GM19238 (cell line): ENCODE data around the gene FIBCD1.

Source experiments
- DNase-seq: peaks from one replicate; pipeline ENCODE4 v3.0.0; 2011; ENCODE audit warnings: low spot score; ENCODE audit not compliant: insufficient read length

Gene FIBCD1, protein sequence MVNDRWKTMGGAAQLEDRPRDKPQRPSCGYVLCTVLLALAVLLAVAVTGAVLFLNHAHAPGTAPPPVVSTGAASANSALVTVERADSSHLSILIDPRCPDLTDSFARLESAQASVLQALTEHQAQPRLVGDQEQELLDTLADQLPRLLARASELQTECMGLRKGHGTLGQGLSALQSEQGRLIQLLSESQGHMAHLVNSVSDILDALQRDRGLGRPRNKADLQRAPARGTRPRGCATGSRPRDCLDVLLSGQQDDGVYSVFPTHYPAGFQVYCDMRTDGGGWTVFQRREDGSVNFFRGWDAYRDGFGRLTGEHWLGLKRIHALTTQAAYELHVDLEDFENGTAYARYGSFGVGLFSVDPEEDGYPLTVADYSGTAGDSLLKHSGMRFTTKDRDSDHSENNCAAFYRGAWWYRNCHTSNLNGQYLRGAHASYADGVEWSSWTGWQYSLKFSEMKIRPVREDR

DNA sequence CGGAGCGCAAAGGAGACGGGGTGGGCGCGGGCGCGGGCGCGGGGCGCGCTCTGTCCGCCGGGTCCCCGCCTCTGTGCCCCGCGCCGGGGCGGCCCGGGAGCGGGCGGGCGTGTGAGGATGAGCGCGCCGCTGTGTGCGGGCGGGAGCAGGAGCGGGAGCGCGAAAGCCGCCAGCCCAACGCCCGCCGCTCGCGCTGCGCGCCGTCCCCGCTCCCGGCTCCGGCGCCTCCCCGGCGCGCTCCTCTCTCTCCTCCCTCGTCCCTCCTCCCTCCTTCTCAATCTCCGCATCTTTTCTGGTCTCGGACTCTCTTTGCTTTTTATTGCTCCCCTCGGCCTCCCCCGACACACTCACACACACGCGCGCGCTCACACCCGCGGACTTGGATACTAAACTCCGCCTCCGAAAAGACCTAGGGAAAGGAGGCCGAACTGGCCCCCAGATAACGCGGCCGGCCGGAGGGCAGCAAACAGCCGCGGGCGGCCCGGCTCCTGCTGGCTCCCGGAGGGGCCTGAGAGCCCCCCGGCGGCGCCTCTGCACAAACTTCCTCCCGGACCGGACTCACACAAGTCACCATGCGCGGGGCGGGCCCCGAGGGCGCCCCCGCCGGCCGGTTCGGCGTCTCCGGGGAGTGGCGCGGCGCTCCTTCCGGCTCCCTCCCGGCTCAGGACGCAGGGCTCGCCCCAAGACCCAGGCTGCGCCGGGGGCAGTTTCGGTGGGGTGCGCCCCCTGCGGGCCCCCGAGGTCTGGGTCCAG, at the start of gene FIBCD1:
Gene FIBCD1, minus strand, starts transcription at position 596 of the 753 bp plus-strand sequence. CDS start 640 bp downstream, outside the sequence.
- peak; percentile 56 for DNase-seq

DNA sequence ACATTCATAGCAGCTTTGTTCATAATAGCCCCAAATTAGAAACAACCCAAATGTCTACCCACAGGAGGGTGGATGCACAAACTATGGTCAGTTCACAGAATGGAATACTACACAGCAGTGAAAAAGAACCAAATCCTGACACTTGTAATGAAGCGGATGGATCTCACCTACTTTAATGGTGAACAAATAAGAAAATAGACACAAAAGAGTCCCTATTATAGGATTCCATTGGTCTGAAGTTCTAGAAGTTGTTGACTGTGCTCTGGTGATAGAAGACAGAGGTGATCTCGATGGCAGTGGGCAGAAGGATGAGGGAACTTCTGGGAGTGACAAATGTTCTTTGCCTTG, 49.3 kb upstream of the FIBCD1 start:
- DNase-seq = no peak

DNA sequence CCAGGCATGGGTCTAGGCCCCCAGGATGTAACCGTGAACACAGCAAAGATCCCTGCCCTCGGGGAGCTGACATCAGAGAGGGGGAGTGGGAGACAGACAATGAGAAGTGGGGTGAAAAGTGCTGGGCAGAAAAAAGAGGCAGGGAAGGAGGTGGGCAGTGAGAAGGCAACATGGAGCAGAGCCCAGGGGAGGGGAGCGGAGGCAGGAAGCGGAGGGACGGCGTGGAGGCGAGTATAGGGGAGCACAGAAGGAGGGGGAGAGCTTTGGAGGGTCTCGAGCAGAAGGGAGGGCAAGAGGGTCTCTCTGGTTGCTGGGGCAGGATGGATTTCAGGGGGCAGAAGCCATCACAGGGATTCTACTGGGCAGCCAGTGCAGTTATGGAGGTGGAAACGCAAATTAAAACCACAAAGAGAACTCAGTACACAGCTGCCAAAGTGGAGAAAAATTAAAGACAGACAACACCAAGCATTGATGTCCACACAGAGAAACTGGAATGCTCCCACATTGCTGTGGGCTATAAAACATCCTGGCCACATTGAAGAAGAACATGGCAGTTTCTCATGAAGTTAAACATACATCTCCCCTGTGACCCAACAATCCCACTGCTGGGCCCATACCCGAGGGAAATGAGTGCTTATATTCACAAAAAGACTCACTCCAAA, 48.8 kb upstream of the FIBCD1 start:
- DNase-seq = no peak

DNA sequence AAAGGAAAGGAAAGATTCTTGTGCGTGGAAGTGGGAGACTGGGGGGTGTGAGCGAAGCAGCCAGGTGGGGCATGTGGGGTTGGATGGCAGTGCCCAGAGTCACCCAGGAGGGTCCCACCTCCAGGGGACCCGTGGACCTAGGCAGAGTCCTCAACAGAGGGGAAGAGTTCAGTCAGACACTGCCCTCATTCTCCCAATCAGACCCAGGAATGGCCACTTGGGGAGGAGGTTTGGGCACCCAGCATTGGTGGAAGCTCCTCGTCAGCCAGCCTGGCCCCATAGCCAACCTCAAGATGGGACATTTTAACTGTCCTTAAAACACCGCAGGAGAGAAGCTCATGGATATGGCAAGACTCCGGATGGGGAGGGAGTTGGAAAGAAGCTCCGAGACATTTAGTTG, 48.0 kb upstream of the FIBCD1 start:
- DNase-seq = no peak

DNA sequence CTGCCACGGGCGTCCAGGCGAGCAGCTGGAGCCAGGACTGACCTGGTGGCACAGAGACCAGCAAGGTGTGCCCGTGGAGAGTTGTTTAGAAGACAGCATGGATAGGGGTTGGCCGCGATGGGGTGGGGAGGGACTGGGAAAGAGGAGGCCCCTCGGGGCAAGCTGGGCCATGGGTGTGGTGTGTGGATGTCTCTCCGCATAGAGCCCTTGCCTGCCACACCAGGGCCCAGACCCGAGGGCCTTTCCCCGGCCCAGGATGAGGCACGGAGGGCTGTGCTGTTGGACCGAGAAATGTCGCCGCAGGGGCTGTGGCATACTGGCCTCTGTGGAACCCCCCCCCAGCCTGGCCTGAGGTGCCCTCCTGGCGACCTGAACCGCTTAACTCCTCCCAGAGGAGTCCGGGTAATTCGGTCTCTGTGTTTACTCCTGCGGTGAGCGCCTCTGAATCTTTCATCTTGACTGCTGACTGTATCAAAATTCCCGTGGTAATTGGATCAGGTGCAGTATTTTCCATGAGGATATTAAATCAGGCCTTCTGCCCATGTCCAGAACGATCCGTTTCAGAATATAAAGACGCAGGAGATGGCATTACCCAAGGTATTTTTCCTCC, 47.4 kb upstream of the FIBCD1 start:
- DNase-seq = no peak

DNA sequence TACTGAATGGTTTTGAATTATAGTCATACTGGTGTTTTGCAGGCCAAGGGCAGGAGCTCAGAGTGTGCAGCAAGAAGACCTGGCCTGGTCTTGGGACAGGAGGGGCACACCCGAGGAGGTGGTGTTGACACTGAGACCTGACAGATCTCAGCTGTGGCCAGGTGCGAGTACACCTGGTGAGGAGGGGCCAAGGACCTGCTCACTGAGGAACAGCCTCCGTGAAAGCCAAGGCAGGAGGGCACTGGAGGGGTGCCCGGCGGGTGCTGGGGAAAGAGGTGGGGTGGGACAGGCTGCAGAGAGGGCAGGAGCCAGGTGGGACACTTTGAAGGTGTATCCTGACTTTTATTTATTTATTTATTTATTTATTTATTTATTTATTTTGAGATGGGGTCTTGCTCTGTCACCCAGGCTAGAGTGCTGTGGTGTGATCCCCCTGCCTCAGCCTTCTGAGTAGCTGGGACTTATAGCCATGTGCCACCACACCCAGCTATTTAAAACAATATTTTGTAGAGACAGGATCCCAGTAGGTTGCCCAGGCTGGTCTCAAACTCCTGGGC, 46.6 kb upstream of the FIBCD1 start:
- DNase-seq = no peak

DNA sequence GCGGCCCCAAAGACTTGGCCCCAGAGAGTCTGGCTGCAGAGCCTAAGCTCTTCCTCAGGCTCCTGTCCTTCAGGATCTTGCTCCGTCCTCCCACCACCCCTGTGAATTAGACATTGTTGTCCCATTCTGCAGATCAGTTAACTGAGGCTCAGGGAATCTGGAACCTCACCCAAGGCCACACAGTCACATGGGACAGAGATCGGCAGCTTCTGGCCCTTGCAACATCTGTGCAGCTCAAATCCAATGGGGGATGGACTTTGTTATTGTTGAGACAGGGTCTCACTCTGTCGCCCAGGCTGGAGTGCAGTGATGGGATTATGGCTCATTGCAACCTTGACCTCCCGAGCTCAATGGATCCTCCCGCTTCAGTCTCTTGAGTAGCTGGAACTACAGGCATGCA, 46.0 kb upstream of the FIBCD1 start:
- DNase-seq = no peak

DNA sequence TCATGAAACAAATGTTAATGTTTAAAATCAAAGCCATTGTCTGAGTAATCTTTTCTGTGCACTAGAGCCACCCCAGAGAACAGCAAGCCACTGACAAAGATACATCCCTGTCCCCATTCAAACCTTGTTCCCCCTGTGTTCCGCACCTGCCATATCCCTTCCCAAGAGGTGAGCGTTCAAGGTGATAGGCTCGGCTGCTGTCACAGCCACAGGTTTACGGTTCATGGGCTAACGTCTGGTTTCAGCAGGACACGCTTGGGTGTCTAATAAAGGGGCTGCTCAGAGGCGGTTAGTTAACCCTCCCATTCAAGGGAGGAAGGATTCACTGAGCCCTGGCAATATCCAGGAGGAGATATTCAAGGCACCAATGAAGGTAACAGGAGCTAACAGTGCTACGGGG, 45.5 kb upstream of the FIBCD1 start:
- no peak for DNase-seq

DNA sequence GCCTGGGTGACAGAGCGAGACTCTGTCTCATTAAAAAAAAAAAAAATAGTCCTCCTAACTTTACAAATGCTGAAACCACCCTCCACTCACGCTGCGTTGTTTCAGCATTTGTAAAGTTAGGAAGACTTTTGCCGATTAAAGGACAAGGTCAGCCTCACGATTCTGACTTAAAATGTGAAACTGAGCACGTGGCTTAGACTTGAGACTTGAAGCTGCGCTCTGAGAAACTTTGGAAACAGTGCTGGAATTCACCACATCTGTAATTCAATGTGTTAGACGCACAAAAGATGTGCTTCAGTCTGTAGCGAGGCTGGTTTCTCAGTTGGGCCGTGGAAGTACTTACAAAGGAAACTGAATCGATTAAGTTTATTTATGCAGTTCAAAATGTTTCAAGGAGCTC, 44.9 kb upstream of the FIBCD1 start:
- DNase-seq = no peak

DNA sequence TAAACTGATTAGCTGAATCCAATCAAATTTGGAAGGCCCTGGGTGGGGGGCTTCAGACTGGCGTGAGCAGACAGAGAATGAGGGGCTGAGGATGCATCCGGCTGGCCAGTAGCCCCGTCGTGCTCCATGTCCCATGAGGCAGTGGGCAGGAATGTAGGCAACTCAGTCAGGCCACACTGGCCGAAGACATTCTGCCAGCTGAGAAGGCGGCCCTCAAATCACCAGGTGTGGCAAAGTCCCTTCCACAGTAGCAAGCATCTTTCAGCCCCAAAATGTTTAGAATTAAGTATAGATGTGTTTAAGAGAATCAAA, 44.3 kb upstream of the FIBCD1 start:
- no peak for DNase-seq

DNA sequence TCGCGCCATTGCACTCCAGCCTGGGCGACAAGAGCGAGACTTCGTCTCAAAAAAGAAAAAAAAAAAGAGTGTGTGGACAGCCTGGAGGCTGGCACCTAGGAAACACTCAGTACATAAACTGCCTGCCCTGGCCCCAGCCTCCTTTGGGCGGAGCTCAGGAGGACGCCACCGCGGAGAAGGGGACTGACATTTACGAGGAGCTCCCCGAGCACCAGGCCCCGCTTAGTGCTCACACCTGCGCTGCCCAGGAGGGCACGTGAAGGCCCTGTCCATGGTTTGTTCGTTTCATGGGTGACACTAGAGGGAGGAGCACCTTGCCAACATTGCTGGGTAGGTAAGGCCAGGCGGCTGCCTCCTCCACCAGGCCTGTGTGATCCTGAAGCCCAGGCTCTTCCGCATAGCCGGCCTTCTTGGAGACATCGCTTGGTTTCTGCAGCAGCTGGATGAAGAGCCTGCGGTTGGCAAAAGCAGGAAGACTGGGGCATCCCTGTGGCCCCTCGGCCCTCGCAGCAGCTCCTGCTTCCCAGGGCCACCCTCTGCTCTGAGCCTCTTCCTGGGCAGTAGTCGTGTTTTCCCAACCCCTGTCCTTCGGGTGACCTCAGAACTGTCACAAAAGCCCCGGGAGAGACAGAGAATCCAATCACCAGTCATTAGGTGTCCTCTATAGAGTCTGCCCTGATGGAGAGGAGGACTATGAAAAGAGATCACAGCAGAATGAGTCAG, 43.8 kb upstream of the FIBCD1 start:
- DNase-seq = no peak

DNA sequence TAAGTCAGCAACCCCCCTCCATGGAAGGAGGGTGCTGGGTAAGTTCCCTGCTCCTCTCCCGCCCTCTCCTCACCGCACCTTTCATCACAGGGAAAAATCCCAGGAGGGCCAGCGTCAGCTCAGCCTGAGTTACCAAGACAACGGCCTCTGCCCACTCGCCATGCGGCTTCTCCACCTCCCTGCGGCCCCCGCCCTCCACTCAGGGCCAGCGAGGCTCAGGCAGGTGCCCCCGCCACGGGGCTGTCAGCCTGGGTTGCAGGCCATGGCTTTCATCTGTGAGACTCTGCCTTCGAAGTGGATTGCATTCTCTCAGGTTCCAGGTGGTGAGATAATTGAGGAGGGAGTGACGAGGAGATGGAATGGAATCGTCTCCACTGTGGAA, 42.7 kb upstream of the FIBCD1 start:
- DNase-seq = no peak

DNA sequence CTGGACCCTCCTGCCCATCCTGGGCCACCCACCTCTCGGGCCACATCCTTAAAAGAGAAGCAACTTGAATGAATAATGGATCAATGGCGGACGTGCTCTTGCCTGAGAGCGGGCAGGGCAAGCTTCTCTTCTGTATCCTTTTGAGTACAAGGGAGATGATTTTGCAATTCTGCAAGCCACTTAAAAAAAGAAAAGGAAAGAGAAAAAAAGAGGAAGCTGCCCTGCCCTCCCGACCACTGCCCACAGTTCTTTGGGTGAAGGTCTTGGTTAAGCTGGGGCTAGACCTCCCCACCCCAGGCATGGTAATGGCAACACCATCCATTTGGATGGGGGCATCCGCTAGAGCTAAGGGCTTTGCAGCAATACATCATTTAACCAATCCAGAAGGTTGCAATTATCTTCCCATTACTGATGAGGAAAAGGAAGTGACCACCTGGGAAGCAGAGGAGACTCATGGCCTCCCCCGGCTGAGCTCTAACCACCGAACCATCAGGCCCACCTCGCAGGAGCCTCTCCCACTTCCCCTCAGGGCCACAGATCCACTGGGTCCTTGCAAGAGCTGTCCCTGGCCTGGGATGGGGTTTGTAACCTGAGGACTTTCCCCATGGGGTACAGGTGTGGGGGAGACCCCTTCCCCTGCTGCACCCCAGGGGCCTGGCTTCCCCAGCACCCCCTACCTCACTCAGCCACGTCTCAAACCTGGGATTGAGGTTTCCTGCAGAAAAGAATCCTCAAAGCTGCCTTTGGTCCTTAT, 42.1 kb upstream of the FIBCD1 start:
- DNase-seq = no peak

DNA sequence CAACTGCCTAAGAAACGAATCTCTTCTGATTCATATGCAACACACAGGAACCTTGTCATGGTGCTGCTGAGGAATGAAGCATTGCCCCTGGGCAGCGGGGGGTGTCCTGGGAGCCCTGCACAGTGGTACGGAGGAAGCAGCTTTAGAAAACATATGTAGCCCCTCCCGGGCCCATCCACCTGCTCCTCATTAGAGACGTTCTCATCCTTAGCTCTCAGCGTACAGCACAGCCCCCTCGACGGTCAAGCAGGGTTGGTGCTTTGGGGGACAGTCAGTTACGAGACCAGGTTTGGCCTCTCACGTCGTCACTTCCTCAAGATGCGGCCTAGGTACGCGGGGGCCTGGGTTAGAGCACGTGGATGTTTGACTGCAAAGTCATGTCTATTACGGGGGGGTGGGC, 41.5 kb upstream of the FIBCD1 start:
- DNase-seq = no peak

DNA sequence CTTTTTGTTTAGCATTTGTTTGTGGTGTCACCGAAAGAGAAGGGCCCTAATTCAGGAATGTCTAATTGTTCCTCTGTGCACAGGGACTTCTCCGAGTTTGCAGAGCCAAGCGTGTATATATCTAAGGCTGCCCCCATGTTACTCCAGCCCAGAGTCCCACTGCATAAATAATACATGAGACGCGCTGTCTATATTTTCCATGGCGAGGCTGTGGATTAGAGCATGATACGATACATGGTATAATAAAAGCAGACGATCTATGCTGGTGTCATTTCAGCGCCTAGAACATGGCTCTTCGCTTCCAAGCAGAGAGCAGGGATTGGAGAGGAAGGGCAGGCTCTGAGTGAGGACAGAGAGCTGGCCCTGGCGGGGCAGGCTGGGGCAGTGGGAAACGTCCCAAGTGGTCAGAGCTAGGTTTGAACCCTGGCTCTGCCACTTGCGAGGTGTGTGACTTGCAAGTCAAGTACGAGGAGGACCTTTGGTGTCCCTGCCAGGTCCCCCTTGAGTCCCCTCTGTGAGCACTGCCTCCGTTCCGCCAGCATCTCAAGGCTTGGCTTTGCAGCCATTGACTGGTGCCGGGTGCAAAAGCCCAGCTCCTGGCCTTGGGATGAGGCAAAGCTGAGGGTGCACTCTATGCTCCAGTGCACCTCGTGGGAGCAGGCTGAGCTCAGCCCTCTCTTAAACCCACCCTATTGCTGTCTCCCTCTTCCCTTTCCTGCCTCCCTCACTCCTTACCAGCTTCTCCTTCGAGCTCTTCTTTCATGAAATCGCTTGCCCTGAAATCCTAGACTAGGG, 40.7 kb upstream of the FIBCD1 start:
- DNase-seq = no peak

DNA sequence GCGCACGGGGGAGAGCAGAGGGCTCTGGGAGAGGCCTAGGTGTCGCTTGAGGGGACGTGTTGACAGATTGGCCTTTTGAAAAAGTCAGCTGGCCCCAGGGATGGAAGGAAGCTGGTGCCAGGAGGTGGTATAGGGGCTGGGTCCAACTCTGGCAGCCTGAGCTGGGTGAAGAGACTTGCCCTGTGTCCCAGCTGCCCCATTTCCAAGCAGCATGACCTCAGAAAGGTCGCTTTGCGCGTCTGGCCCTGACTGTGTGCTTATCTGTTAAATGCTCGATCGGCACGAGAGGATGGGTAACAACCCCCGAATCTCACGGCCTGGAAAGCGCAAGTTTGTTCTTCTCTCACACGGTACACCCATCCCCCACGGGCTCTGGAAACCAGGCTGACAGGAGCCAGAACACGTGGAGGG, 38.8 kb upstream of the FIBCD1 start:
- no peak for DNase-seq

DNA sequence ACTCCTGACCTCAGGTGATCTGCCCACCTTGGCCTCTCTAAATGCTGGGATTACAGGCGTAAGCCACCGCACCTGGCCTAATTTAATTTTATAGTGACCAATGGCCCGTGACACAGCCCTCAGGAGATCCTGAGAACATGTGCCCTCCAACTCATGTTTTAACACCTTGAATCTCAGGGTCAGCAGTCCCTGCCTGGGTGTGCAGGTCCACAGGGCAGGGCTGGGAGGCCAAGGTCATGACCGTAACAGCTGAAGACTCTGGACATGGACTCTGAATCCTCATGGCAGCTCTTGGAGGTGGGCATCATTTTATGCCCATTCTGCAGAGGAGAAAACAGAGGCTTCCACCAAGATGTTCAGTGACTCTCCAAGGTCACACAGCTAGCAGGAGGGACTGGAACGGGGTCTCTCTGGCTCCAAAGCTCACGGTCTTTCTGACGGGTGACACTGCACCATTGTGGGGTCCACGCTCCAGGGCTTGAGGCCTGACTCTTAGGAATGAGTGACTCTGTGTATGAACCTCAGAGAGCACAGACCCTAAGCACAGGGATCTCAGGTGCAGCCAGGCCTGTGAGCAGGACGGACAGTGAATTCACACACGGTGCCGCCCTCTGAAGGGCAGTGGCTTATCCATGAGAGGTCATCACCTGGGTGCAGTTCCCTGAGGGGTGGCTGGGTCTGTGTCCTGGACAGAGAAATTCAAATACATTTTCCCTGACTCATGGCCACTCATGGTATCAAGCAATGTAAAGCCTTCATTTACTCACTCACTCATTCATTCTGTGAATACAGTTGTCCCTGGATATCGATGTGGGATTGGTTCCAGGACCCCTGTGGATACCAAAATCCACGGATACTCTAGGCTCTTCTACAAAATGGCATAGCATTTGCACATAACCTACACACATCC, 37.1 kb upstream of the FIBCD1 start:
- DNase-seq = no peak

DNA sequence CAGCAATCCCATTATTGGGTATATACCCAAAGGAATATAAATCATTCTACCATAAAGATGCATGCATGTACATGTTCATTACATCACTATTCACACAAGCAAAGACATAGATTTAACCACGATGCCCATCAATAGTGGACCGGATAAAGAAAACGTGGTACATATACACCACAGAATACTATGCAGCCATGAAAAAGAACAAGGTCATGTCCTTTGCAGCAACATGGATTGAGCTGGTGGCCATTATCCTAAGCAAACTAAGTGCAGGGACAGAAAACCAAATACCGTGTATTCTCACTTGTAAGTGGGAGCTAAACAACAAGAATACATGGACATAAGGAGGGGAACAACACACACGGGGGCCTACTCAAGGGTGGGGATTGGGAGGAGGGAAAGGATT, 36.1 kb upstream of the FIBCD1 start:
- DNase-seq = no peak

DNA sequence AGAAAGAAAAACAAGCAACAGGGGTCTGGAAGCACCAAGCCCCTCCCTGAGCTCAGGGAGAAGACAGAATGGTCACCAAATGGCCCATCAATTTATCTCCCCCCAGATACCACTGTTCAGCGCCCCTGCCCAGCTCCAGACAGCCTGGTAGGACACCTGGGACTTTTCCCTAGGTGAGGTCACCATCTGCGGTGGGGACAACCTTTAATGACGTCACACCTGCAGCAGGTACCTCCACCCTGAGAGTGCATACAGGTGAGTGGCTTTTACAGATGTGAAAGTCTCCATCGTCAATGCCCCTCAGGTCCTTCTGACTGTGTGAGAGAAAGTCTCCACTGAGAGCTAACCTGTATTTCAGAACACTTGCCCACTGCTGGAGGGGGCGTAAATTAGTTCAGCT, 35.6 kb upstream of the FIBCD1 start:
- DNase-seq = no peak
